HG03064 (cell line): ENCODE results near the gene PUM2.
"Not testable (repeated sequence)": the region's sequence is repeated elsewhere in the genome, so short reads cannot be mapped to it uniquely, and the experiment has no call there.

Source experiments
- ATAC-seq: cut with Tn5 transposase; IDR thresholded peaks from one replicate; pipeline ENCODE4 v1.9.1; 2021; ENCODE audit warnings: low read depth; ENCODE audit not compliant: unreplicated experiment

PUM2 gene

DNA sequence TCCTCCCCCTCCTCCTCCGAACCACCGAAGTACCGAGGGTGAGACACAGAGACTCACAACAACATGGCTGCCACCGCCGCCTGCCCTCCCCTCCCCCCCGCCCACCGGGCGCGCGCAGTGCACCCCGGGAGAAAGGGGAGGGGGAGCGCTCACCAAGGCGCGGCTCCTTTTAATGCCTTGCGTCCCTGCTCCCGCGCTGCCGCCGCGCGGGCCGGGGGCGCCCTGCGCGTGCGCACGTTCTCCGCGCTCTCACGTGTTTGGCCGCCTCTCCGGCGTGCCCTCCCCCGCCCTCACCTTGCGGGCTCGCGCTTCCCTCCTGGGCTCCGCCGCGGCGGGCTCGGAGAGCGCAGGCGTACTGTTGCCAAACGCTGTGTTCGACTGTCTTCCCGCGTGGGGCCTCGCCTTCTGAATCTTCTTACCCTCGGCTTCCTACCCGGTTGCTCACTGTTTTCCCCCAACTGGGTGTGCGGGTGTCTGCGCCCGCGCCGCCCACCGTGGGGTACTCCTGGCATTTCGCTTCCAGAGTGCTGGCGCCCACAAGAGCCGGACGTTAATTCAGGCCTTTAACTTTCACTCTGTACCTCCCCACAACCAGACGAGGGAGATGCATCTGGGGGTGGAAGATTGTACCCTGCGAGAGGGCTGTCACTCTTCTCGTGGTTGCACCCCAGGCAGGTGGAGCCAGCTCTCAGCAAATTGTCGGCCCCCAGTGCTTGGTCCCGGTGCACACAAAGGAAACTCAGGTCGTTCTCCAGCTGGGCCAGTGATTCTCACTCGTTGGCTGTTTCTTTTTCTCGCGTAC, at the start of gene PUM2:
TSS of gene PUM2 (minus strand) at position 92 of the 802 bp plus-strand sequence. CDS start 23,484 bp downstream, outside the sequence.
- peak; percentile 81 for ATAC-seq

GRCh38 chr2:20400306-20400705, 49.7 kb upstream of the PUM2 start:
- ATAC-seq, result no peak

GRCh38 chr2:20398956-20399567, 48.4 kb upstream of the PUM2 start:
- no peak for ATAC-seq

GRCh38 chr2:20397811-20398447, 47.3 kb upstream of the PUM2 start:
- ATAC-seq, result no peak

- ATAC-seq, result no peak
Measured at GRCh38 chr2:20396356-20397000, 45.8 kb upstream of the PUM2 start.

- no peak for ATAC-seq
Measured at GRCh38 chr2:20393986-20394385, 43.3 kb upstream of the PUM2 start.

DNA sequence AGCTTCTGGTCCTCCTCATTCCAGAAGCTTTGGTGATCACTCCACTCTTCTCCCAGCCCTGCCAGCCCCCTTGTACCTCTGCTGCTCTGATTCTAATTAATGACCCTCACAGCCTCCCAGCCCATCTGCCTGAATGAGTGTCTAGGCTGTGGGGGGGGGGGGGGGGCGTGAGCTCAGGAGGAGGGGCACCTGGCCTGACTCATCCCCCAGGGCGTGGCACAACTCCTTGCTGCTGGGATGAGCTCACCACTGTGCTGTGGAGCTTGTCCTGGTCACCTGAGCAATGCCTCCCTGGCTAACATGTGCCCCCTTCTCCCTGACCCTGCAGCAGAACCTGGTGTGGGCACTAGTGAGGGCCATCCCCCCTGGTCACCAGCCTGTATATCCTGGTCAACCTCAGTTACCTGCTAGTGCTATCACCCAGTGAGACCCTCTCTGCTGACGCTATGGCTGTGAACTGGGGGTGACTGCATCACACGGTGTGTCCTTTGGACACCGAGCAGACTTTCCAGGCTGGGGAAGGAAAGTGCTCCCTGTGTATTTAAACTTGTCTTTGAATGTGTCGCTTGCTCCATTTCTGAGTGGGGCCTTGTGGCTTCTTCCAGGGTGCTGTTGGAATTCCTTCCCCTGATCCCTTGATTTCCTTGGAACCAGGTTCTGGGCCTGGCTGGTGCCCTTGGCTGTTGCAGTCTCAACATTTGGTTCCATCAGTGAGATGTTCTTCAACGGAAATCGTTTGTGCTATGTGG, 41.5 kb upstream of the PUM2 start:
- ATAC-seq, result no peak

GRCh38 chr2:20390524-20391123, 40.0 kb upstream of the PUM2 start:
- ATAC-seq, result no peak

GRCh38 chr2:20384953-20385352, 34.3 kb upstream of the PUM2 start:
- ATAC-seq, result no peak

DNA sequence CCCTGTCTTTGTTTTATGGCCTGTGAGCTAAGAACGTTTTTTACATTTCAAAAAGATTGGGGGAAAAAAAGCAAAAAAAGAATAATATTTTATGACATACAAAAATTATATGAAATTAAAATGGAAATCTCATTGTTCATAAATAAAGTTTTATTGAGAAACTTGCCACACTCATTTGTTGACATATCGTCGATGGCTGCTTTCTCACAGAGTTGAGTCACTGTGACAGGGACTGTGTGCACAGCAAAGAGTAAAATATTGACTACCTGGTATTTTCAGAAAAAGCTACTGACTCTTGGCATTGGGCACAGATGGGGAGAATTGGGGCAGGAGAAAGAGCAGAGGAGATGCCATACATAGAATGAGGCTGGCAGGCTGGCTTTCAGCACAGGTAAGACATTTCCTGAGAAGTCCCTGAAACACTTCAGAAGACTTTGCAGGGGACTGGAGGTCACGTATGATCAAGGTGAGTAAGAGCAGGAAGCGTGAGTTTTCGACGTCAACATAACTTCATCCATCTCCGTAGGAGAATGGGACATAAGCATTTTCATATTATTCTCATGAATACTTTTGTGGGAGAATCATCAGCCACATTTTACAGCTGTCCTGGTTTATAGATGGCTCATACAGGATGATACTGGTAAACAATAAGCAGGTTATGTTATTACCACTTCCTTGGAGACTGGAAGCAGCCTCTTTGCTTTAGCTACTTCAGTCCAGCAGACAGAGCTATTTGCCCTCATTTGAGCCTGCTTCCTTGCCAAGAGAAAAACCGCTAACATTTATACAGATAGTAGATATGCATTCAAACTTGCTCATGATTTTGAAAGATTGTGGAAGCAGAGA, 32.5 kb upstream of the PUM2 start:
- no peak for ATAC-seq

DNA sequence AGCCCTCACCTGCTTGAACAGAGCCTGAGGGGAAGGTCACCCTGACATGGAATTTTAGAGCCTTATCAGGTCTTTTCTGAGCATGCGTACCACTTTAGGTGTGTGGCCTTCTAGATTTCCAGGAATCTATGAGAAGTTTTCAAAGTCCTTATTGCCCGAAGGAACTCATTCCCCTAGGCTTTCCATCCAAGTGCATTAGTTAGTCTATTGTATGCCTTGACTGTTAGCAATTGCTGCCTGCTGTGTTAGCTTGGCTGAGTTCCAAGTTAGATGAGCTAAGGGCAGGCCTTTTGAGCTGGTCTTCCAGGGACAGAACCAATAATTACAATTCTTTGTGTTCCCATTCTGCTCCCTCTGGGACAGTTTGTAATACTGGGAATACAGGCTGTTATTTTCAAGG, 30.8 kb upstream of the PUM2 start:
- ATAC-seq, result no peak

- no peak for ATAC-seq
Measured at GRCh38 chr2:20378891-20379519, 28.4 kb upstream of the PUM2 start.

- ATAC-seq, result no peak
Measured at GRCh38 chr2:20378341-20378740, 27.7 kb upstream of the PUM2 start.

- ATAC-seq, result no peak
Measured at GRCh38 chr2:20377741-20378140, 27.1 kb upstream of the PUM2 start.

- not testable (repeated sequence) for ATAC-seq
Measured at GRCh38 chr2:20374982-20375381, 24.3 kb upstream of the PUM2 start.

GRCh38 chr2:20372896-20373640, 22.4 kb upstream of the PUM2 start:
- ATAC-seq, result no peak

DNA sequence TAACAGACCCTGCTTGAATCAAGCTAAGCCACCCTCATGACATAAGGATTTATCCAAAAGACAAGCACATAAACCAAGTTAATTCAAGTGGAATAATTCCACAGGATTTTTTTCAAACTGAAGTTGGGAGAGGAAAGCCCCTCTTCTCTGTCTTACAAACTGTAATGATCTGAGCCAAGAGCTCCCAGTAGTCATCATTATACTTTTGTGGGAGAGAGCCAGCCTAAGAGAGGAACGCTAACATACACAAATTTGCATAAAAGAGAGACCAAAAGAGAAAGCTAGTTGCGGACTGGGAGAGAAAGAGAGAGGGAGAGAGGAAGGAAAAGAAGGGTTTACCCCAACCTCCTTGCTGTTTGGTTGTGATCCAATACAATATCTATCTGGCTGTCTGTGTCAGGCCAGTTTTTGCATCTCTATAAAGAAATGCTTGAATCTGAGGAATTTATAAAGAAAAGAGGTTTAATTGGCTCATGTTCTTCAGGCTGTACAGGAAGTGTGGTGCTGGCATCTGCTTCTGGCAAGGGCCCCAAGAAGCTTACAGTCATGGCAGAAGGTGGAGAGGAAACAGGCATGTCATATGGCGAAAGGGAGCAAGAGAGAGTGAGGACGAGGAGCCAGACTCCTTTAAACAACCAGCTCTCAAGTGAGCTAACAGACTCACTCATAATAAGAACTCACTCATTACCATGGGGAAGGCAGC, 20.8 kb upstream of the PUM2 start:
- no peak for ATAC-seq
